Glutamatergic neuron (in vitro differentiated cells): Measurements from ENCODE around the gene PAK4. TPM values are rescaled to one million over a fixed set of nuclear protein-coding genes. Genes with fewer than 3 reads are reported as not detected.
"Not testable (repeated sequence)": the region's sequence is repeated elsewhere in the genome, so short reads cannot be mapped to it uniquely, and the experiment has no call there.

ENCODE experiments used
- DNase-seq: peaks from one replicate; pipeline ENCODE4 v3.0.0; 2022
- H3K27ac Mint-ChIP-seq: one replicate; pipeline ENCODE4 v1.8.0; 2020; ENCODE audit warnings: mild to moderate bottlenecking, mixed read lengths, inconsistent platforms; ENCODE audit not compliant: unreplicated experiment
- H3K27me3 Mint-ChIP-seq: one replicate; pipeline ENCODE4 v1.8.0; 2020; ENCODE audit warnings: mild to moderate bottlenecking, moderate library complexity, mixed read lengths, inconsistent platforms; ENCODE audit not compliant: unreplicated experiment
- H3K36me3 Mint-ChIP-seq: one replicate; pipeline ENCODE4 v1.8.0; 2020; ENCODE audit warnings: mild to moderate bottlenecking, mixed read lengths, inconsistent platforms; ENCODE audit not compliant: unreplicated experiment
- H3K4me1 Mint-ChIP-seq: one replicate; pipeline ENCODE4 v1.8.0; 2020; ENCODE audit warnings: mild to moderate bottlenecking, low read depth, mixed read lengths, inconsistent platforms; ENCODE audit not compliant: unreplicated experiment
- H3K4me3 Mint-ChIP-seq: one replicate; pipeline ENCODE4 v1.8.0; 2020; ENCODE audit warnings: mild to moderate bottlenecking, mixed read lengths, inconsistent platforms; ENCODE audit not compliant: unreplicated experiment
- H3K9me3 Mint-ChIP-seq: one replicate; pipeline ENCODE4 v1.8.0; 2020; ENCODE audit warnings: mild to moderate bottlenecking, moderate library complexity, mixed read lengths, inconsistent platforms; ENCODE audit not compliant: unreplicated experiment
- CTCF ChIP-seq: fragments of 200-600 bp; sonication (generic); IDR thresholded peaks from one replicate; pipeline ENCODE4 v1.5.0; 2021; ENCODE audit not compliant: partially characterized antibody, unreplicated experiment
- total RNA-seq: library from RNA; stranded (reverse); fragmentation: NEBNext Ultra II Directional; extraction: Animal tissue kit (Norgen Biotek cat#: 25700); gene quantifications from one replicate; pipeline ENCODE4 v1.2.1, GENCODE V29; 2021; ENCODE audit not compliant: unreplicated experiment

Gene PAK4
- total RNA-seq, 1 donor from 2014 or later: 52.5 TPM

GRCh38 chr19:39139305-39139874 lies 13.8 kb downstream of the PAK4 start:
- no peak for TF ChIP-seq CTCF
- Mint-ChIP-seq H3K4me1 (peaks cover 39% of the 10 kb centered on the region), H3K27me3 (peaks cover 7% of the 10 kb centered on the region), H3K9me3 (peaks cover 10% of the 10 kb centered on the region), H3K36me3 (no peaks in the 10 kb centered on the region), H3K4me3 (peak overlapping the region; percentile 15), H3K27ac (no peak overlapping the region)
- no peak for DNase-seq

GRCh38 chr19:39139971-39140453 lies 14.4 kb downstream of the PAK4 start:
- peak overlapping the region; percentile 25 for H3K4me3 Mint-ChIP-seq
- peak; percentile 28 for DNase-seq
- no peak for TF ChIP-seq CTCF
- H3K4me1 Mint-ChIP-seq: peaks cover 45% of the 10 kb centered on the region
- peaks cover 7% of the 10 kb centered on the region for H3K27me3 Mint-ChIP-seq
- H3K36me3 Mint-ChIP-seq: no peaks in the 10 kb centered on the region
- H3K9me3 Mint-ChIP-seq: peaks cover 10% of the 10 kb centered on the region
- H3K27ac Mint-ChIP-seq: no peak overlapping the region

- Mint-ChIP-seq H3K27ac (peak overlapping the region; percentile 30), H3K27me3 (peaks cover 7% of the 10 kb centered on the region), H3K9me3 (peaks cover 10% of the 10 kb centered on the region), H3K4me1 (peaks cover 43% of the 10 kb centered on the region), H3K4me3 (no peak overlapping the region), H3K36me3 (no peaks in the 10 kb centered on the region)
- no peak for TF ChIP-seq CTCF
- no peak for DNase-seq
Measured at GRCh38 chr19:39140594-39140993, 15.0 kb downstream of the PAK4 start.

GRCh38 chr19:39141929-39142328 lies 16.3 kb downstream of the PAK4 start:
- Mint-ChIP-seq H3K36me3 (no peaks in the 10 kb centered on the region), H3K27me3 (peaks cover 5% of the 10 kb centered on the region), H3K9me3 (peaks cover 9% of the 10 kb centered on the region), H3K4me1 (peaks cover 38% of the 10 kb centered on the region), H3K27ac (no peak overlapping the region), H3K4me3 (no peak overlapping the region)
- DNase-seq: no peak
- no peak for TF ChIP-seq CTCF

GRCh38 chr19:39142630-39143029 lies 17.0 kb downstream of the PAK4 start:
- no peaks in the 10 kb centered on the region for H3K36me3 Mint-ChIP-seq
- peak overlapping the region; percentile 50 for H3K4me3 Mint-ChIP-seq
- no peak for DNase-seq
- TF ChIP-seq CTCF: no peak
- peaks cover 5% of the 10 kb centered on the region for H3K27me3 Mint-ChIP-seq
- H3K27ac Mint-ChIP-seq: no peak overlapping the region
- peaks cover 37% of the 10 kb centered on the region for H3K4me1 Mint-ChIP-seq
- peaks cover 7% of the 10 kb centered on the region for H3K9me3 Mint-ChIP-seq

GRCh38 chr19:39143757-39144289 lies 18.2 kb downstream of the PAK4 start:
- not testable (repeated sequence) for H3K9me3 Mint-ChIP-seq, H3K27ac Mint-ChIP-seq, H3K36me3 Mint-ChIP-seq, H3K4me3 Mint-ChIP-seq, DNase-seq, H3K27me3 Mint-ChIP-seq
- peaks cover 38% of the 10 kb centered on the region for H3K4me1 Mint-ChIP-seq
